Liver (tissue), 9 donors: ENCODE data around the gene PTPRD. TPM values are rescaled to one million over a fixed set of nuclear protein-coding genes. Genes with fewer than 3 reads are reported as not detected.

Experiments
- DNase-seq: peaks from one replicate; pipeline ENCODE4 v3.0.0-alpha.2; 2017; ENCODE audit warnings: low spot score
- H3K27ac ChIP-seq, 2 donors: one replicate each; pipeline ENCODE4 v1.7.0; 2013; ENCODE audit warnings: inconsistent platforms in 2 of 2, low read length in 2 of 2, control low read depth in 1 of 2, low read depth in 1 of 2, mild to moderate bottlenecking in 1 of 2
- H3K27me3 ChIP-seq, 4 donors: one replicate each; pipeline versions ENCODE4 v1.6.1 to v1.7.0; 2013; ENCODE audit warnings: low read length in 3 of 4, inconsistent platforms in 1 of 4, mild to moderate bottlenecking in 1 of 4, moderate library complexity in 1 of 4; ENCODE audit not compliant: control insufficient read depth in 4 of 4, insufficient read depth in 4 of 4
- H3K36me3 ChIP-seq, 4 donors: one replicate each; pipeline versions ENCODE4 v1.6.1 to v1.7.0; 2013; ENCODE audit warnings: low read length in 3 of 4, mild to moderate bottlenecking in 3 of 4, low read depth in 1 of 4, moderate library complexity in 1 of 4; ENCODE audit not compliant: control insufficient read depth in 4 of 4, insufficient read depth in 3 of 4
- H3K4me1 ChIP-seq, 4 donors: one replicate each; pipeline versions ENCODE4 v1.6.1 to v1.7.0; 2013; ENCODE audit warnings: low read length in 3 of 4, mild to moderate bottlenecking in 3 of 4, moderate library complexity in 1 of 4; ENCODE audit not compliant: control insufficient read depth in 4 of 4, insufficient read depth in 4 of 4
- H3K4me3 ChIP-seq, 3 donors: one replicate each; pipeline versions ENCODE4 v1.6.1 to v1.7.0; 2013; ENCODE audit warnings: low read length in 3 of 3, control low read depth in 1 of 3, low read depth in 1 of 3, mild to moderate bottlenecking in 1 of 3
- H3K9ac ChIP-seq, 2 donors: one replicate each; pipeline ENCODE4 v1.7.0; 2013; ENCODE audit warnings: low read length in 2 of 2, mild to moderate bottlenecking in 2 of 2, moderate library complexity in 2 of 2, control low read depth in 1 of 2, low read depth in 1 of 2
- H3K9me3 ChIP-seq, 4 donors: one replicate each; pipeline versions ENCODE4 v1.6.1 to v1.7.0; 2013; ENCODE audit warnings: low read length in 3 of 4; ENCODE audit not compliant: control insufficient read depth in 4 of 4
- CTCF ChIP-seq: fragments of 150-350 bp; IDR thresholded peaks from 2 replicates; pipeline ENCODE4 v1.5.1; 2017; ENCODE audit warnings: improper control_type of control experiment, low read depth, low read length; ENCODE audit not compliant: missing input control
- FOXA1 ChIP-seq: IDR thresholded peaks from 2 replicates; pipeline ENCODE4 v1.6.1; 2016; ENCODE audit warnings: antibody characterized with exemption
- FOXA2 ChIP-seq: IDR thresholded peaks from 2 replicates; pipeline ENCODE4 v1.6.1; 2016; ENCODE audit warnings: antibody characterized with exemption
- GABPA ChIP-seq, 2 donors: IDR thresholded peaks in 1 of 2; conservative IDR thresholded peaks in 1 of 2; 2 replicates each; pipeline ENCODE4 v1.6.1; 2016; ENCODE audit warnings: antibody characterized with exemption in 2 of 2, mild to moderate bottlenecking in 1 of 2, moderate library complexity in 1 of 2
- HNF4A ChIP-seq, 2 donors: conservative IDR thresholded peaks; 2 replicates each; pipeline ENCODE4 v1.6.1; 2016; ENCODE audit warnings: antibody characterized with exemption in 2 of 2, mild to moderate bottlenecking in 2 of 2
- HNF4G ChIP-seq: IDR thresholded peaks from 2 replicates; pipeline ENCODE4 v1.6.1; 2016; ENCODE audit warnings: antibody characterized with exemption
- JUND ChIP-seq, 2 donors: IDR thresholded peaks; 2 replicates each; pipeline ENCODE4 v1.6.1; 2016; ENCODE audit warnings: antibody characterized with exemption in 2 of 2
- NR2F2 ChIP-seq: IDR thresholded peaks from 2 replicates; pipeline ENCODE4 v1.6.1; 2016; ENCODE audit warnings: antibody characterized with exemption
- RAD21 ChIP-seq, 2 donors: IDR thresholded peaks; 2 replicates each; pipeline ENCODE4 v1.6.1; 2016; ENCODE audit warnings: antibody characterized with exemption in 2 of 2, mild to moderate bottlenecking in 2 of 2
- REST ChIP-seq: IDR thresholded peaks from 2 replicates; pipeline ENCODE4 v1.6.1; 2016; ENCODE audit warnings: antibody characterized with exemption, mild to moderate bottlenecking
- RXRA ChIP-seq, 2 donors: IDR thresholded peaks; 2 replicates each; pipeline ENCODE4 v1.6.1; 2017 to 2018; ENCODE audit warnings: antibody characterized with exemption in 2 of 2, mild to moderate bottlenecking in 1 of 2
- SP1 ChIP-seq: IDR thresholded peaks from 2 replicates; pipeline ENCODE4 v1.6.1; 2018; ENCODE audit warnings: antibody characterized with exemption, mild to moderate bottlenecking
- YY1 ChIP-seq: IDR thresholded peaks from 2 replicates; pipeline ENCODE4 v1.6.1; 2016; ENCODE audit warnings: antibody characterized with exemption, mild to moderate bottlenecking
- ZBTB33 ChIP-seq: IDR thresholded peaks from 2 replicates; pipeline ENCODE4 v1.6.1; 2016; ENCODE audit warnings: antibody characterized with exemption
- WGBS: extraction: QIAGEN DNeasy Blood & Tissue Kit; methylation state at CpG from one replicate; pipeline ENCODE4 v1.1.7; 2013; 5-methylcytosine and 5-hydroxymethylcytosine counted together
- polyA plus RNA-seq, 2 donors: library from polyadenylated mRNA; stranded (reverse) in 1 of 2; unstranded in 1 of 2; fragments of 200-250 nt in 1 of 2; fragments of >200 nt in 1 of 2; fragmentation: Nextera tagmentation in 1 of 2; extraction: Ambion mirVana in 1 of 2; gene quantifications; one replicate each; pipeline versions ENCODE4 v1.2.1 to v1.2.3, GENCODE V29; 2013 to 2015
- total RNA-seq, 2 donors: library from RNA; depleted of rRNA; stranded (reverse); fragments of >200 nt; gene quantifications; one replicate each; pipeline ENCODE4 v1.2.3, GENCODE V29; 2014
- donor health status: healthy.
- donor health status: healthy.
- donor health status: healthy.
- donor health status: healthy.
- donor health status: healthy.

The PTPRD gene
- total and polyA plus RNA-seq, 4 donors, result 0.78 to 34.2 (median 4.7) TPM

- Histone ChIP-seq H3K9ac (no peak overlapping the region), H3K9me3 (no peaks in the 10 kb centered on the region), H3K4me3 (no peak overlapping the region), H3K27ac (no peak overlapping the region), H3K4me1 (peaks cover 0 to 5% (median 1%) of the 10 kb centered on the region in 4 donors), H3K27me3 (no peaks in the 10 kb centered on the region), H3K36me3 (no peaks in the 10 kb centered on the region)
- WGBS, result 24% methylated on average over 4 of the region's 4 CpGs
- TF ChIP-seq HNF4A (conservative IDR thresholded peaks at IDR 0.05) (peak; percentile 6 to 41), FOXA2 (peak; percentile 74), RXRA (IDR thresholded peaks at IDR 0.05) (peak in 1 of 2 donors; percentile 36), NR2F2 (no peak), SP1 (no peak), JUND (IDR thresholded peaks at IDR 0.05) (peak in 1 of 2 donors; percentile 17), ZBTB33 (no peak), RAD21 (IDR thresholded peaks at IDR 0.05) (peak; percentile 13 to 24)
- no peak for DNase-seq
Observed at GRCh38 chr9:8769153-8769552, 1843.6 kb downstream of the PTPRD start.

- H3K9me3 ChIP-seq, result no peaks in the 10 kb centered on the region
- H3K27ac ChIP-seq, result no peak overlapping the region
- WGBS, result 85% methylated on average over 3 of the region's 3 CpGs
- no peaks in the 10 kb centered on the region for H3K27me3 ChIP-seq
- no peak for DNase-seq
- no peak overlapping the region for H3K4me3 ChIP-seq
- H3K36me3 ChIP-seq, result no peaks in the 10 kb centered on the region
- TF ChIP-seq FOXA1 (no peak), GABPA (IDR thresholded peaks at IDR 0.05 in 1 of 2, conservative IDR thresholded peaks at IDR 0.05 in 1 of 2) (no peak), JUND (IDR thresholded peaks at IDR 0.05) (no peak), HNF4G (no peak), ZBTB33 (no peak), HNF4A (conservative IDR thresholded peaks at IDR 0.05) (no peak), FOXA2 (no peak), RXRA (IDR thresholded peaks at IDR 0.05) (no peak), CTCF (no peak), RAD21 (IDR thresholded peaks at IDR 0.05) (no peak), SP1 (no peak), NR2F2 (no peak), YY1 (no peak), REST (no peak)
- H3K9ac ChIP-seq, result no peak overlapping the region
- H3K4me1 ChIP-seq, result peaks cover 0 to 5% (median 1%) of the 10 kb centered on the region in 4 donors
Observed at GRCh38 chr9:8766096-8766495, 1846.7 kb downstream of the PTPRD start.
